Measurements from ENCODE around the gene ABLIM3. TPM values are rescaled to one million over a fixed set of nuclear protein-coding genes. Genes with fewer than 3 reads are reported as not detected.

The ABLIM3 gene
- total RNA-seq, 2 experiments from 2014 or later = 0.21 TPM; not detected in 1

DNA sequence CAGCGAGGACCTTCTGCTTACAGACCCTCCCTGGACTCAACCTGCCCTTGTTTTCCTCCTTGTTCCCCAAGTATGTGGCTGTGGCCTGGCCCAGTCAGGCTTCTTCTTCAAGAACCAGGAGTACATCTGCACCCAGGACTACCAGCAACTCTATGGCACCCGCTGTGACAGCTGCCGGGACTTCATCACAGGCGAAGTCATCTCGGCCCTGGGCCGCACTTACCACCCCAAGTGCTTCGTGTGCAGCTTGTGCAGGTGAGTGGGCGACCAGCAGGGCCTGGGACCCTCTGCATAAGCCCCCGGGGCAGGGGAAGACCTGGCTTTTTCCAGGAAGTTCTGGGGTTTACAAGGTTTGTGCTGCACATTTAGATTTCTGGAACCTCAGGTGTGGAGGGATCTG lies 56.9 kb downstream of the ABLIM3 start:
- no peaks in the 10 kb centered on the region for H3K9me3 Mint-ChIP-seq (ENCODE audit: low read depth)
- H3K36me3 Mint-ChIP-seq = no peaks in the 10 kb centered on the region
- H3K27me3 Mint-ChIP-seq = peaks cover 8% of the 10 kb centered on the region
- no peaks in the 10 kb centered on the region for H3K4me1 Mint-ChIP-seq
- no peak overlapping the region for H3K4me3 Mint-ChIP-seq
- ATAC-seq (no peak), DNase-seq (peak; percentile 34)
- CTCF ChIA-PET = no interaction called here
- no peak overlapping the region for H3K27ac Mint-ChIP-seq

DNA sequence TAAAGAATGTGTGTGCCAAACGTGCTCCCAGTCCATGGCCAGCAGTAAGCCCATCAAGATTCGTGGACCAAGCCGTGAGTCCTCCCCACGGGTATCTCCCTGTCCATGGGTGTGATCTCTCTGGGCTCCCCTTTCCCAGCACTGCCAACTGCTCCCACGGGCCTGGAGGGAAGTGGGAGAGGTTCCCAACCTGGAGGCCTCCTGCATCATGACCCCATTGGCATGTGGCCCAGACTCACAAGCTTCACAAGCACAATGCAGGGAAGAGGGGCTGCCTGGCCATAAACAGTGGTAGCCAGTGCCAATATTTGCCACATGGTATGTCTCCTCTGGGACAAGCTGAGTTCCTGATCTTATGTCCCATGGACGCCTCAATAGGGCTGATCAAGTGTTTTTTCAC lies 59.1 kb downstream of the ABLIM3 start:
- Mint-ChIP-seq H3K4me3 (no peak overlapping the region), H3K36me3 (no peaks in the 10 kb centered on the region), H3K4me1 (no peaks in the 10 kb centered on the region), H3K27me3 (peaks cover 2% of the 10 kb centered on the region), H3K9me3 (ENCODE audit: low read depth) (no peaks in the 10 kb centered on the region), H3K27ac (no peak overlapping the region)
- ATAC-seq = no peak
- DNase-seq = peak; percentile 26
- CTCF ChIA-PET = no interaction called here

DNA sequence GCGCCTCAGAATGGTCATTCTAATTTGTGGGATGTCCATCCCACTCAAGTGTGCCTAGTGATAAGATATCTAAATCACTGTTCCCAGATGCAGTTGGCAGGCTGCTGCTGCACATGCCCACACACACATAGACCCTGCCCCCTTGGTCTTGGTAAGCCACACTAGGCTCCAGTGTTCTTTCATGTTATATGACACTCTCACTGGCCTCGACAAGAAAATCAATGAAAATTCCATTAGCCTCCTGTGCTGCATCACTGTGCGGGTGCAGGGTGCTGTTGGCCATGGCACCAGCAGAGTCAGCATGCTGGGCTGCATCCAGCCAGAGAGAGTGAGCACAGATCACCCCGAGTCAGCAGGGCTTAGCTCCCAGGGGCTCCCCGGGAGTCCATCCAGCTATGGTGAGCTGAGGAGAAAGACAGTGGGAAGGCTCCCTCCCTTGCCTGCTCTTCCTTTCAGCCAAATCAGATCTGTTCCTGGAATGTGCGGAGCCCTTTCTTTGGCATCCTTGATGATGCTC lies 59.9 kb downstream of the ABLIM3 start:
- no peak overlapping the region for H3K27ac Mint-ChIP-seq
- CTCF ChIA-PET = interaction anchor here (0.7 kb wide), 1 partner anchor 87 kb away, joined by 3 read pairs; no protein-coding TSS in a partner anchor
- H3K4me1 Mint-ChIP-seq = no peaks in the 10 kb centered on the region
- no peak overlapping the region for H3K4me3 Mint-ChIP-seq
- no peak for ATAC-seq
- no peaks in the 10 kb centered on the region for H3K36me3 Mint-ChIP-seq
- H3K27me3 Mint-ChIP-seq = peaks cover 2% of the 10 kb centered on the region
- no peaks in the 10 kb centered on the region for H3K9me3 Mint-ChIP-seq (ENCODE audit: low read depth)
- peak; percentile 28 for DNase-seq

DNA sequence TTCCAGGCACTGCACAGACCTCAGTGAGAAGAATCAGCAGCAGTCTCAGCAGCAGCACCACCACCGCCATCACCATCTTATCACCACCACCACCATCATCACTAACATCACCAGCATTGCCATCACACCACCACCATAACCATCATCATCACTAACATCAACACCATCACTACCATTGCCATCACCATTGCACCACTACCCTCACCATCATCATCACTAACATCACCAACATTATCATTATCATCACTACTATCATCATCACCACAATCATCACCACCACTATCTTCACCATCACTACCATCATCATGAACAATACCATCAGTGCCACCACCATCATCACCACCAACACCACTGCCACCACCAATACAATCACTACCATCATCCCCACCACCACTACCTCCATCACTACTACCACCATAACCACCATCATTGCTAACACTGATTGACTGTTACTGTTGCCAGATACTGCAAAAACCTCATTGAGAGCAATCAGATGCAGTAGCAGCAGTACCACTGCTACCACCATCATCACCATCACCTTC lies 61.7 kb downstream of the ABLIM3 start:
- CTCF ChIA-PET = no interaction called here
- Mint-ChIP-seq H3K4me3 (no peak overlapping the region), H3K27ac (no peak overlapping the region), H3K27me3 (no peaks in the 10 kb centered on the region), H3K36me3 (no peaks in the 10 kb centered on the region), H3K4me1 (no peaks in the 10 kb centered on the region), H3K9me3 (ENCODE audit: low read depth) (no peaks in the 10 kb centered on the region)
- DNase-seq = peak; percentile 18
- no peak for ATAC-seq

DNA sequence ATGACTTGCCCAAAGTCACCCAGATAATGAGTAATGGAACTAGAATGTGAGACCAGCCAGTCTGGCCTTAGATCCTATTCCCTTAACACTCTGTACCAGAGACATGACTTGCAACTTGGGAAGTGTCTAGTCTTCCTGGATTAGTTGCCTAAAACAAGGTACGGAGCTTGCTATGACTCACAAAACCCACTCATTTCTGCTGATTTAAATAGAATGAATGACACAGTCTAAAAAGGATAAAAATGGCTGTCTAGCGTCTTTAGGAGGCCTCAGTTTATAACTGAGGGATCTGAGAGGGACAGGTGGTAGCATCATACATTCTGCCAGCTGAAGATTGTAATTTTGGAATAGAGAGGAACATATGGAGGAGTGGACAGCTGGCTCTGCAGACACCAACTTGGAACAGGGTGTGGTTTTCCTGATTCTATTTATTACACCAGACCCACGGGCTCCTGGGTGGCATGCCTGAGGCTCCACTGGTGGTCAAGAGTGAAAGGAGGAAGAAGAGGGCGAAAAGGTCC lies 62.7 kb downstream of the ABLIM3 start:
- Mint-ChIP-seq H3K4me3 (no peak overlapping the region), H3K4me1 (no peaks in the 10 kb centered on the region), H3K36me3 (no peaks in the 10 kb centered on the region), H3K27ac (no peak overlapping the region), H3K27me3 (no peaks in the 10 kb centered on the region), H3K9me3 (ENCODE audit: low read depth) (no peaks in the 10 kb centered on the region)
- ATAC-seq (no peak), DNase-seq (no peak)
- CTCF ChIA-PET = interaction anchor here (0.8 kb wide), 1 partner anchor 10 kb away, joined by 3 read pairs; no protein-coding TSS in a partner anchor

DNA sequence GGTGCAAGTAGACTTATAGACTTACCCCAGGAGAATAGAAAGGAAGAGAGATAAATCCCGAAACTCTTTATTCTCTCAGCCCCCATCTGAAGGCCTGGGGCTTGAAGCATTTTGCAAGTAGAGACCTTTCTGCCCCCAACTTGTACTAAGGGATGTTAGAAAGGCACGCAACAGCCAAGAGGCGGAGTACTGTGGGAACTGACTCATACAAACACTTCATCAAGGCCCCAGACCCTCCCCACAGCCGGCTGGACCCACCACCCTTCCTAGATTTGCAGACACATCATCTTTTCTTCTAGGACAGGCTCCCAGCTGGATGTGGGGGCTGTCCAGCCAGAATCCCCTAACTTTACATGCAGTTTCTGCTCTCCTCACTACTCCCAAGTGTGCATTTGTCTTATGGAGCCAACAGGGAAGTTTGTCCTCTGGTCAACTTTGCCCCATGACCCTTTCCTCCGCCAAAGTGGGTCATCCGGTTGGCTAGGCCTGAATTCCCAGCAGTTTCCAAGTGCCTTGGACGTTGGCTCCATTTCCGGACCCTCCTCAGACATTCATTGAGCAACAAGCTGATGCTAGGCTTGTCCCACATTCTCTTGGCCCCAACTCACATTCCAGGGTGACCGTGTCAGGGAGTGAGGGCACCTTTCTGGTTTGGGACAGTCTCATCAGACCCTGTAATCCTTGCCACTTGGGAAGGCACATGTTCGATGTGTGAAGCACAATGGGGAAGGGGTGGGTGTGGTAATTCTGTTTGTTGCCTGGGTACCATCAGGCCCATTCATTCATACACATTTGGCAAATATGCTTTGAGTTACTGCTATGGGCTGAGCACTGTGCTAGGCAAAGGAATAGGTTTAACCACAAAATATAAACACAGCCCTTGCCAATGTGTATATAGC lies 64.6 kb downstream of the ABLIM3 start:
- Mint-ChIP-seq H3K4me1 (no peaks in the 10 kb centered on the region), H3K27me3 (no peaks in the 10 kb centered on the region), H3K36me3 (no peaks in the 10 kb centered on the region), H3K9me3 (ENCODE audit: low read depth) (no peaks in the 10 kb centered on the region), H3K27ac (no peak overlapping the region), H3K4me3 (no peak overlapping the region)
- no peak for ATAC-seq
- peak; percentile 12 for DNase-seq
- CTCF ChIA-PET = no interaction called here

DNA sequence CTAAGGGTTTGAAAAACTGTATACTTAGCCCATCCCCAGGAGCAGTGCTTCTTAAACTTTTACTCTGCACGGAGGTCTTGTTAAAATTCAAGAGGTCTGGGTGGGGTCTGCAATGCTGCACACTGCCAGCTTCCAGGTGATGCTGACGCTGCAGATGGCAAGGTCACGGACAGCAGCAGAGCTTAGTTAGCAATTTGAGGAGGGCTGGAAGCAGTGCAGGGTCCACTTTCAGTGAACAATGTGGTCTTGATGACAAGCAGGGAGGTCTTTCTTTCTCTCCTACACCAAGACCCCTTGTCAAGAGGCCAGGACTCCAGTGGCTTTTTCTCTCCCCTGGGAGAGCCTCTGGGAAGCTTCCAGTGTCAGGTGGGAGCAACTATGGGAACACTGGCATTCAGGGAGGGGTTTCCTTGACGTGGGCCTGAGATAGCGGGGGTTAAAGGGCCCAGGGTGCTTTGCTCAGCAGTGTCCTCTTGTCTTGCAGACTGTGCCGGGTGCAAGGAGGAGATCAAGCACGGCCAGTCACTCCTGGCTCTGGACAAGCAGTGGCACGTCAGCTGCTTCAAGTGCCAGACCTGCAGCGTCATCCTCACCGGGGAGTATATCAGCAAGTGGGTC lies 65.3 kb downstream of the ABLIM3 start:
- DNase-seq = peak; percentile 30
- H3K4me3 Mint-ChIP-seq = no peak overlapping the region
- no peaks in the 10 kb centered on the region for H3K27me3 Mint-ChIP-seq
- CTCF ChIA-PET = no interaction called here
- H3K27ac Mint-ChIP-seq = no peak overlapping the region
- no peak for ATAC-seq
- H3K4me1 Mint-ChIP-seq = no peaks in the 10 kb centered on the region
- no peaks in the 10 kb centered on the region for H3K9me3 Mint-ChIP-seq (ENCODE audit: low read depth)
- no peaks in the 10 kb centered on the region for H3K36me3 Mint-ChIP-seq

DNA sequence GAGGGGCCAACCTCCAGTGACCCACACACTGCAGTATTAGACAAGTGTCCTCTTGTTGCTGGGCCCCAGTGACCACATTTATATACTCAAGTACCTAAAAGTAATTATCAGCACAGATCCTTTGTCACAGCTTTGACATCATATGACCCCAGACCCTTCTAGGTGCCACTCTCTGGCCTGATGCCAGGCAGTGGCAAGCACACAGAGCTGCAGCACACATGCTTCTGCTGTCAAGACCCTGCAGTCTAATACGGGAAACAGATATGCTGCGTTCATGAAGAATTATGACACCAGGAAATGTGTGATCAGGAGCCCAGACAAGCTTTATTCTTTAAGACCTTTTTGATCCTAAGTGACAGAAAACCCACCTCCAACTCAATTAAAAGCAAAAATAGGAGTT lies 66.5 kb downstream of the ABLIM3 start:
- H3K36me3 Mint-ChIP-seq = no peaks in the 10 kb centered on the region
- no peak for ATAC-seq
- DNase-seq = peak; percentile 33
- H3K4me3 Mint-ChIP-seq = no peak overlapping the region
- H3K4me1 Mint-ChIP-seq = no peaks in the 10 kb centered on the region
- H3K9me3 Mint-ChIP-seq (ENCODE audit: low read depth) = no peaks in the 10 kb centered on the region
- CTCF ChIA-PET = no interaction called here
- no peaks in the 10 kb centered on the region for H3K27me3 Mint-ChIP-seq
- no peak overlapping the region for H3K27ac Mint-ChIP-seq

DNA sequence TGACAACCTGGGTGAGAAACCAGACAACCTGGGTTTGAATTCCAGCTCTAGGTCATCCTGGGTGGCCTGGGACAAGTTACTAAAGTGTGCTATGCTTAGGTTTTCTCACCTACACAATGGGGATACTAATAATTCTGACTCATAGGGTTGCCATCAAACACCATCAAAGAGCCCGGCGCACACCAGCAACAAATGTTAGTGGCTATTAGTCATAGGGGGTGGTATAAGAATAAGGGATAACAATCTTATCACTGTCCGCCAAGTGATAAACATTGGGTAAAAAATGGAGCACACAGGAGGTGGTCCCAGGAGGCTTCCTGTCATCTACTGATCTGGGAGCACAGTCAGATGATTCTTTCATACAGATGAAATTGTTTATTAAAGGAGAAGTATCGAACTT lies 68.9 kb downstream of the ABLIM3 start:
- no peak overlapping the region for H3K27ac Mint-ChIP-seq
- no peak for ATAC-seq
- no peaks in the 10 kb centered on the region for H3K4me1 Mint-ChIP-seq
- DNase-seq = peak; percentile 9
- no peaks in the 10 kb centered on the region for H3K27me3 Mint-ChIP-seq
- CTCF ChIA-PET = no interaction called here
- H3K4me3 Mint-ChIP-seq = no peak overlapping the region
- no peaks in the 10 kb centered on the region for H3K36me3 Mint-ChIP-seq
- H3K9me3 Mint-ChIP-seq (ENCODE audit: low read depth) = no peaks in the 10 kb centered on the region

DNA sequence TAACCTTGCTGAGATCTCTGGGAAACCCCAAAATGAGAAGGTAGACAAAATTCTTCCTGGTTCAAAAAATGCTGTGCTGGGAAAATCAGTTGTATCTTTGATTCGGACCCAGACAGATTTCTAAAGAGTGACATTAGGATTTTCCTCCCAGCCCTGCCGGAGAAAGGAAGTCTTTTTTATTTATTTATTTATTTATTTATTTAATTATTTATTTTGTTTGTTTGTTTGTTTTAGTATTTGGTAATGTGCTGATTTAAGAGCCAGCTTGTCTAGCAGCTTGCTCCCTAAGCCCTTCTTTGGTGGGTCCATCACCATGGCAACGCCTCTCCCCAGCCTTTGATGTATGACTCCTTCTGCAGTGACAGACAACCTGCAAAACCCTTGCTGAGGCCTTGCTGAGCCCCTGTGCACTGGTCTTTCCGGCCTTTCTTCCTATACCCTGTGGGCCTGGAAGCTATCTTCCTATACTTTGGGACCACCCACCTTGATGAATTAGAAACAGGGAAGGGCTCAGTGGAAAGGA lies 69.7 kb downstream of the ABLIM3 start:
- peak; percentile 31 for DNase-seq
- Mint-ChIP-seq H3K4me3 (no peak overlapping the region), H3K27ac (no peak overlapping the region), H3K4me1 (no peaks in the 10 kb centered on the region), H3K9me3 (ENCODE audit: low read depth) (no peaks in the 10 kb centered on the region), H3K27me3 (no peaks in the 10 kb centered on the region), H3K36me3 (no peaks in the 10 kb centered on the region)
- CTCF ChIA-PET = no interaction called here
- ATAC-seq = no peak

DNA sequence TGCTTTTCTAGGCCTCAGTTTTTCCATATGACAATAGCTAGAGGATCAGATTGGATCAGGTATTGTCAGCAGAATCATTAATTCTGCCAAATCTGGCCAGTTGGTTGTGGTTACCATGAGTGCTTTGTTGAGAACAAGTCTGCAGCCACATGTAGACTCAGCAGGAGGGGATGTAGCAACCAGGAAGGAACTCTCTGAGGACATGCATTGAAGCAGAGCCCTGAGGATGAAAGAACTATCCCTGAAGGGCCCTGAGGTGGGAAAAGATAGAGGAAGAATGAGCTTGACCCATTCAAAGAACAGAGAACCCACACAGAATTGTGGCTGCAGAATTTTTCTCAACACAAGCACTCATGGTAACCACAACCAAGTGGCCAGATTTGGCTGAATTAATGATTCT lies 70.3 kb downstream of the ABLIM3 start:
- no peaks in the 10 kb centered on the region for H3K9me3 Mint-ChIP-seq (ENCODE audit: low read depth)
- no peak overlapping the region for H3K4me3 Mint-ChIP-seq
- no peaks in the 10 kb centered on the region for H3K36me3 Mint-ChIP-seq
- no peaks in the 10 kb centered on the region for H3K4me1 Mint-ChIP-seq
- CTCF ChIA-PET = interaction anchor here (0.9 kb wide), 1 partner anchor 58 kb away, joined by 5 read pairs; no protein-coding TSS in a partner anchor
- no peak overlapping the region for H3K27ac Mint-ChIP-seq
- ATAC-seq = no peak
- peak; percentile 16 for DNase-seq
- no peaks in the 10 kb centered on the region for H3K27me3 Mint-ChIP-seq

DNA sequence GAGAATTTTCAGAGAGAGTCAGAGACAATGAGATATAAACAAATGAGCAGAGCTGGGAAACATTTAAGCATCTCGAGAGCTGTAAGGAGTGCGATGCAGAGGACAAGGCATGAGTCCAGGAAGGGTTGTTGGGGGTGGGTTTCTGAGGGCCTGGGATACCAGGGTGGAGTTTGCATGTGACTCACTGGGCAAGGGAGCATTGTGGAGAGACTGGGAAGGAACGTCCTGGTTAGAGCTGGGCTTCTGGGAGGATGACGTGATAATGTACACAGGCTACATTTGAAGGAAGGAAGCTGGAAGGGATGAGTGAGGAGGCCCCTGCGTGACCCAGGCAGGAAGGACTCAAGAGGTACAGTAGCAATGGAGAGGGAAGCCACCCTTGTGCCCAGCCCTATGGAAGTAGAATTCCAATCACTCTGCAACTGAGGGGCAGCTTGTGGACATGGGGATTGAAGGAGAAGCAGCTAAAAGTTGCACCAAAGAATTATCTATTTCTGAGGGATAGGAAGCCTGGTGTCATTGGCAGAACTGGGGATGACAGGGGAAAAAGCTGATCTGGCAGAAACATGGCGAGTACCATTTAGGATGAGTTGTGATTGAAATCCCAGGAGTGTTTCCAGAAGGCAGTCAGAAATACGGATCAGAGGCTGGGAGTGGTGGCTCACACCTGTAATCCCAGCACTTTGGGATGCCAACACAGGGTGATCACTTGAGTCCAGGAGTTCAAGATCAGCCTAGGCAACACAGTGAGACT lies 71.1 kb downstream of the ABLIM3 start:
- no peaks in the 10 kb centered on the region for H3K9me3 Mint-ChIP-seq (ENCODE audit: low read depth)
- H3K27ac Mint-ChIP-seq = no peak overlapping the region
- CTCF ChIA-PET = interaction anchor here (0.9 kb wide), 1 partner anchor 57 kb away, joined by 5 read pairs; no protein-coding TSS in a partner anchor
- ATAC-seq (no peak), DNase-seq (peak; percentile 14)
- no peaks in the 10 kb centered on the region for H3K36me3 Mint-ChIP-seq
- no peak overlapping the region for H3K4me3 Mint-ChIP-seq
- no peaks in the 10 kb centered on the region for H3K27me3 Mint-ChIP-seq
- no peaks in the 10 kb centered on the region for H3K4me1 Mint-ChIP-seq

Data from activated CD8-positive, alpha-beta memory T cell treated with anti-CD3 and anti-CD28 coated beads, Interleukin-2, amount 10 ng/mL, durations not matched to agents 7 days and 5 days (primary cell).